T-cell (primary cell): ENCODE results near the gene ADAD2. TPM values are rescaled to one million over a fixed set of nuclear protein-coding genes. Genes with fewer than 3 reads are reported as not detected.

Source experiments
- ATAC-seq, 4 experiments: fragments of 200-7000 bp in 3 of 4; fragments of 150-1000 bp in 1 of 4; cut with Tn5 transposase; replicated peaks in 1 of 4; 1 replicate in 3 of 4; 2 replicates in 1 of 4; pipeline ENCODE4 v1.10.0; 2021; ENCODE audit warnings: moderate library complexity in 3 of 4, mild to moderate bottlenecking in 2 of 4, moderate number of reproducible peaks in 1 of 4
- CTCF ChIA-PET, 2 donors: fragments of 300-600 bp; sonication (Branson Sonifier 250); formaldehyde crosslinking; loops; one replicate each; lab custom pipeline; 2022; ENCODE audit warnings: antibody characterized with exemption in 2 of 2; lab: Charles Lee
- POLR2A ChIA-PET, 2 donors: fragments of 300-600 bp; sonication (Branson Sonifier 250); formaldehyde crosslinking; loops; one replicate each; lab custom pipeline; 2022; ENCODE audit warnings: antibody characterized with exemption in 2 of 2; lab: Charles Lee
- DNase-seq, 35 experiments: peaks; one replicate each; pipeline versions ENCODE4 v3.0.0 to v3.0.0-alpha.2; 2013 to 2023
- H3K27ac ChIP-seq: one replicate; pipeline ENCODE4 v1.5.1; 2013; ENCODE audit warnings: low read length
- H3K27me3 ChIP-seq, 2 experiments: replicated peaks in 1 of 2; 1 replicate in 1 of 2; 2 replicates in 1 of 2; pipeline versions ENCODE4 v1.6.1 to v1.7.0; 2013; ENCODE audit warnings: low read length in 1 of 2, mixed read lengths in 1 of 2; ENCODE audit not compliant: control insufficient read depth in 2 of 2, insufficient read depth in 2 of 2; ENCODE audit errors: extremely low read depth in 1 of 2
- H3K36me3 ChIP-seq, 2 donors: 1 replicate in 1 of 2; 2 replicates in 1 of 2; pipeline versions ENCODE4 v1.6.1 to v1.7.0; 2013; ENCODE audit warnings: low read length in 1 of 2; ENCODE audit not compliant: control insufficient read depth in 2 of 2, insufficient read depth in 1 of 2; ENCODE audit errors: extremely low read depth in 1 of 2
- H3K4me1 ChIP-seq, 2 experiments: 1 replicate in 1 of 2; 2 replicates in 1 of 2; pipeline versions ENCODE4 v1.6.1 to v1.7.0; 2013; ENCODE audit warnings: low read length in 2 of 2, mixed read lengths in 1 of 2; ENCODE audit not compliant: insufficient read depth in 2 of 2, control insufficient read depth in 1 of 2; ENCODE audit errors: extremely low read depth in 1 of 2
- H3K4me3 ChIP-seq, 2 donors: 1 replicate in 1 of 2; 2 replicates in 1 of 2; pipeline versions ENCODE4 v1.5.1 to v1.7.0; 2013; ENCODE audit warnings: mild to moderate bottlenecking in 2 of 2, low read length in 1 of 2, moderate library complexity in 1 of 2; ENCODE audit not compliant: control insufficient read depth in 1 of 2; ENCODE audit errors: extremely low read depth in 1 of 2
- H3K9me3 ChIP-seq: 2 replicates; pipeline ENCODE4 v1.7.0; 2013
- H3K27ac Mint-ChIP-seq, 2 donors: one replicate each; pipeline ENCODE4 v1.8.0; 2020 to 2021; ENCODE audit warnings: mild to moderate bottlenecking in 2 of 2, mixed read lengths in 2 of 2
- H3K27me3 Mint-ChIP-seq, 2 donors: one replicate each; pipeline ENCODE4 v1.8.0; 2021 to 2022; ENCODE audit warnings: mixed read lengths in 2 of 2
- H3K36me3 Mint-ChIP-seq: one replicate; pipeline ENCODE4 v1.8.0; 2021; ENCODE audit warnings: mixed read lengths
- H3K4me1 Mint-ChIP-seq, 3 donors: one replicate each; pipeline ENCODE4 v1.8.0; 2020 to 2022; ENCODE audit warnings: mixed read lengths in 3 of 3, mild to moderate bottlenecking in 1 of 3
- H3K4me3 Mint-ChIP-seq, 3 donors: one replicate each; pipeline ENCODE4 v1.8.0; 2020 to 2022; ENCODE audit warnings: mild to moderate bottlenecking in 3 of 3, mixed read lengths in 3 of 3, moderate library complexity in 3 of 3
- H3K9me3 Mint-ChIP-seq, 3 donors: one replicate each; pipeline ENCODE4 v1.8.0; 2020 to 2022; ENCODE audit warnings: mixed read lengths in 3 of 3
- WGBS: methylation state at CpG from one replicate; pipeline ENCODE4 v1.1.5; 2013; ENCODE audit warnings: missing lambda C conversion rate; ENCODE audit not compliant: insufficient coverage; 5-methylcytosine and 5-hydroxymethylcytosine counted together
- total RNA-seq, 35 experiments: library from RNA in 6 of 35; stranded (reverse) in 6 of 35; fragments of 120-200 nt in 1 of 35; gene quantifications; one replicate each; pipeline versions ENCODE4 v1.2.1 to v1.2.4 and lab custom pipeline; 2013 to 2026

ADAD2 gene
- total RNA-seq, 5 donors from 2014 or later (not counting 1 experiment from before 2014, with no cell fraction given): 0.25 TPM; not detected in 4

GRCh38 chr16:84228256-84228838 lies 37.4 kb downstream of the ADAD2 start:
- Mint-ChIP-seq H3K4me3 (no peak overlapping the region), H3K4me1 (no peaks in the 10 kb centered on the region), H3K9me3 (no peaks in the 10 kb centered on the region), H3K27ac (no peak overlapping the region), H3K27me3 (peaks cover 16 to 38% of the 10 kb centered on the region in 2 donors), H3K36me3 (no peaks in the 10 kb centered on the region)
- DNase-seq: no peak
- Histone ChIP-seq H3K4me3 (no peak overlapping the region), H3K4me1 (no peaks in the 10 kb centered on the region), H3K9me3 (no peaks in the 10 kb centered on the region), H3K27me3 (peaks cover 2 to 50% of the 10 kb centered on the region in 2 experiments), H3K27ac (no peak overlapping the region), H3K36me3 (no peaks in the 10 kb centered on the region)
- WGBS: 40% methylated on average over 14 of the region's 18 CpGs
- ATAC-seq: no peak
- ChIA-PET POLR2A (no interaction called here), CTCF (no interaction called here)

GRCh38 chr16:84229471-84229870 lies 38.5 kb downstream of the ADAD2 start:
- H3K36me3 Mint-ChIP-seq: no peaks in the 10 kb centered on the region
- ChIA-PET CTCF (interaction anchor here in 1 of 2 donors (0.6 kb wide), 1 partner anchor 15 kb away, joined by 4 read pairs; no protein-coding TSS in a partner anchor), POLR2A (no interaction called here)
- peaks cover 16 to 38% of the 10 kb centered on the region in 2 donors for H3K27me3 Mint-ChIP-seq
- no peak overlapping the region for H3K27ac Mint-ChIP-seq
- DNase-seq (no peak), ATAC-seq (no peak)
- no peaks in the 10 kb centered on the region for H3K9me3 Mint-ChIP-seq
- Histone ChIP-seq H3K27ac (no peak overlapping the region), H3K4me1 (no peaks in the 10 kb centered on the region), H3K27me3 (peaks cover 2 to 49% of the 10 kb centered on the region in 2 experiments), H3K36me3 (no peaks in the 10 kb centered on the region), H3K4me3 (no peak overlapping the region), H3K9me3 (no peaks in the 10 kb centered on the region)
- WGBS: 96% methylated on average over 10 of the region's 11 CpGs
- H3K4me1 Mint-ChIP-seq: no peaks in the 10 kb centered on the region
- H3K4me3 Mint-ChIP-seq: no peak overlapping the region

GRCh38 chr16:84232060-84232459 lies 41.1 kb downstream of the ADAD2 start:
- no peaks in the 10 kb centered on the region for H3K4me1 Mint-ChIP-seq
- H3K9me3 Mint-ChIP-seq: no peaks in the 10 kb centered on the region

GRCh38 chr16:84232969-84233368 lies 42.0 kb downstream of the ADAD2 start:
- ATAC-seq (no peak), DNase-seq (no peak)
- ChIA-PET CTCF (no interaction called here), POLR2A (no interaction called here)
- WGBS: 75% methylated on average over 1 of the region's 5 CpGs
- Mint-ChIP-seq H3K27me3 (peaks cover 4 to 24% of the 10 kb centered on the region in 2 donors), H3K4me3 (no peak overlapping the region), H3K4me1 (no peaks in the 10 kb centered on the region), H3K36me3 (no peaks in the 10 kb centered on the region), H3K9me3 (no peaks in the 10 kb centered on the region), H3K27ac (no peak overlapping the region)
- H3K9me3 ChIP-seq: no peaks in the 10 kb centered on the region
- H3K4me3 ChIP-seq: no peak overlapping the region
- H3K27ac ChIP-seq: no peak overlapping the region
- H3K4me1 ChIP-seq: no peaks in the 10 kb centered on the region
- H3K27me3 ChIP-seq: peaks cover 2 to 36% of the 10 kb centered on the region in 2 experiments
- H3K36me3 ChIP-seq: no peaks in the 10 kb centered on the region

More at GRCh38 chr16:84232060-84232459, 41.1 kb downstream of the ADAD2 start:
- no peak for DNase-seq
- no peaks in the 10 kb centered on the region for H3K36me3 ChIP-seq
- H3K27ac ChIP-seq: no peak overlapping the region
- Mint-ChIP-seq H3K27ac (no peak overlapping the region), H3K36me3 (no peaks in the 10 kb centered on the region), H3K4me3 (no peak overlapping the region), H3K27me3 (peaks cover 10 to 31% of the 10 kb centered on the region in 2 donors)
- H3K4me3 ChIP-seq: no peak overlapping the region
- ATAC-seq: no peak
- H3K4me1 ChIP-seq: no peaks in the 10 kb centered on the region
- ChIA-PET CTCF (no interaction called here), POLR2A (no interaction called here)
- H3K9me3 ChIP-seq: no peaks in the 10 kb centered on the region
- peaks cover 2 to 41% of the 10 kb centered on the region in 2 experiments for H3K27me3 ChIP-seq
- WGBS: 79% methylated on average over 3 of the region's 5 CpGs

GRCh38 chr16:84233748-84234147 lies 42.8 kb downstream of the ADAD2 start:
- CTCF ChIA-PET: no interaction called here
- no peak for DNase-seq
- H3K4me1 Mint-ChIP-seq: no peaks in the 10 kb centered on the region
- peaks cover 4 to 22% of the 10 kb centered on the region in 2 donors for H3K27me3 Mint-ChIP-seq
- no peak for ATAC-seq
- POLR2A ChIA-PET: no interaction called here
- no peak overlapping the region for H3K4me3 Mint-ChIP-seq
- no peak overlapping the region for H3K27ac Mint-ChIP-seq
- Histone ChIP-seq H3K27me3 (peaks cover 4 to 33% of the 10 kb centered on the region in 2 experiments), H3K9me3 (no peaks in the 10 kb centered on the region), H3K4me3 (no peak overlapping the region), H3K27ac (no peak overlapping the region), H3K4me1 (no peaks in the 10 kb centered on the region), H3K36me3 (no peaks in the 10 kb centered on the region)
- 17% methylated on average over 2 of the region's 9 CpGs for WGBS
- no peaks in the 10 kb centered on the region for H3K36me3 Mint-ChIP-seq
- no peaks in the 10 kb centered on the region for H3K9me3 Mint-ChIP-seq

- Mint-ChIP-seq H3K9me3 (no peaks in the 10 kb centered on the region), H3K4me1 (no peaks in the 10 kb centered on the region), H3K4me3 (no peak overlapping the region), H3K27ac (no peak overlapping the region), H3K36me3 (no peaks in the 10 kb centered on the region), H3K27me3 (peaks cover 11 to 24% of the 10 kb centered on the region in 2 donors)
- Histone ChIP-seq H3K4me3 (no peak overlapping the region), H3K27me3 (peaks cover 4 to 31% of the 10 kb centered on the region in 2 experiments), H3K27ac (no peak overlapping the region), H3K4me1 (no peaks in the 10 kb centered on the region), H3K36me3 (no peaks in the 10 kb centered on the region), H3K9me3 (no peaks in the 10 kb centered on the region)
- DNase-seq: no peak
- POLR2A ChIA-PET: no interaction called here
- CTCF ChIA-PET: no interaction called here
- WGBS: 74% methylated on average over 6 of the region's 21 CpGs
- no peak for ATAC-seq
Observed at GRCh38 chr16:84234321-84235241, 43.6 kb downstream of the ADAD2 start.
